ENCODE measurements around the gene COL25A1. TPM values are rescaled to one million over a fixed set of nuclear protein-coding genes. Genes with fewer than 3 reads are reported as not detected.

COL25A1 gene
- total and polyA plus RNA-seq, 2 donors (not counting 3 experiments of a cell fraction or from before 2014, with no cell fraction given) = 0.21 to 3.5 TPM

GRCh38 chr4:108885211-108885610 lies 417.2 kb downstream of the COL25A1 start:
- FAIRE-seq = no peak
- ChIA-PET CTCF (interaction anchor here (0.6 kb wide), 1 partner anchor 52 kb away, joined by 3 read pairs; no protein-coding TSS in a partner anchor), POLR2A (no interaction called here)
- Histone ChIP-seq H3K27me3 (ENCODE audit: control insufficient read depth in 2 of 2, insufficient read depth in 2 of 2, low read length in 2 of 2) (no peaks in the 10 kb centered on the region), H3K4me3 (replicated peaks in 1 of 3; ENCODE audit: insufficient read depth in 1 of 3, low read depth in 1 of 3, low read length in 3 of 3) (no peak overlapping the region), H3K27ac (ENCODE audit: insufficient read depth, low read depth, low read length) (no peak overlapping the region), H3K4me2 (ENCODE audit: insufficient read depth, low read length) (peak overlapping the region; percentile 42), H3K79me2 (ENCODE audit: control insufficient read depth, insufficient read depth, low read length) (no peaks in the 10 kb centered on the region), H3K36me3 (ENCODE audit: control insufficient read depth in 2 of 2, extremely low read depth in 1 of 2, insufficient read depth in 2 of 2, low read length in 2 of 2) (no peaks in the 10 kb centered on the region), H3K4me1 (ENCODE audit: control insufficient read depth, extremely low read depth, insufficient read depth, low read length) (peaks cover 36% of the 10 kb centered on the region), H3K9me1 (replicated peaks; ENCODE audit: control insufficient read depth, extremely low read depth, insufficient read depth, low read length) (no peaks in the 10 kb centered on the region), H4K20me1 (replicated peaks; ENCODE audit: control insufficient read depth, extremely low read depth, insufficient read depth, low read length) (no peaks in the 10 kb centered on the region), H2AFZ (ENCODE audit: low read depth, low read length) (no peak overlapping the region), H3K9ac (replicated peaks; ENCODE audit: extremely low read depth, insufficient read depth, low read length) (no peak overlapping the region), H3K9me3 (replicated peaks; ENCODE audit: control insufficient read depth, insufficient read depth, low read length) (no peaks in the 10 kb centered on the region)
- no TSS peak for BruUV-seq (replicated peaks)
- TF ChIP-seq FOS (IDR thresholded peaks at IDR 0.05; ENCODE audit: borderline replicate concordance, insufficient read depth, low read length) (no peak), EZH2 (IDR thresholded peaks at IDR 0.05; ENCODE audit: borderline replicate concordance, low read depth, low read length, severe bottlenecking) (no peak), MYC (IDR thresholded peaks at IDR 0.05; ENCODE audit: low read depth, low read length) (no peak), CTCF (IDR thresholded peaks at IDR 0.05; ENCODE audit: extremely low read depth in 1 of 2, insufficient read depth in 1 of 2, low read depth in 1 of 2, low read length in 2 of 2) (no peak), MAX (IDR thresholded peaks at IDR 0.05; ENCODE audit: insufficient read depth, insufficient read length) (no peak), POLR2AphosphoS5 (IDR thresholded peaks at IDR 0.05; ENCODE audit: insufficient read depth, low read depth, low read length) (no peak), GATA2 (IDR thresholded peaks at IDR 0.05; ENCODE audit: insufficient read depth, insufficient read length, low read depth, low read length) (no peak), JUN (IDR thresholded peaks at IDR 0.05; ENCODE audit: borderline replicate concordance, insufficient read depth, insufficient read length, low read depth) (no peak), POLR2A (IDR thresholded peaks at IDR 0.05; ENCODE audit: low read depth, low read length) (no peak)
- intact Hi-C loops (cut with micrococcal nuclease) (no loop called here), dilution Hi-C loops (cut with MboI; ENCODE audit: extremely low pct_ligation_motif_present, low sequenced_read_pairs) (no loop called here)
- peak; percentile 15 for DNase-seq (ENCODE audit: low read depth, low spot score)
